Adipocyte (in vitro differentiated cells): Measurements from ENCODE around the gene DAPK1.

Experiments
- DNase-seq: peaks from one replicate; pipeline ENCODE4 v3.0.0-alpha.2; 2015; ENCODE audit warnings: low read depth
- H3K27me3 ChIP-seq: replicated peaks from 2 replicates; pipeline ENCODE4 v1.7.0; 2013; ENCODE audit warnings: mild to moderate bottlenecking, low read length, moderate library complexity; ENCODE audit not compliant: control insufficient read depth, insufficient read depth
- H3K36me3 ChIP-seq: 2 replicates; pipeline ENCODE4 v1.7.0; 2013; ENCODE audit warnings: low read length, mild to moderate bottlenecking, moderate library complexity; ENCODE audit not compliant: control insufficient read depth, insufficient read depth, severe bottlenecking
- H3K4me1 ChIP-seq: 2 replicates; pipeline ENCODE4 v1.7.0; 2013; ENCODE audit warnings: mild to moderate bottlenecking, low read length, moderate library complexity; ENCODE audit not compliant: control insufficient read depth, insufficient read depth
- H3K4me3 ChIP-seq: 2 replicates; pipeline ENCODE4 v1.7.0; 2013; ENCODE audit warnings: mild to moderate bottlenecking, low read length, moderate library complexity
- H3K9ac ChIP-seq: 2 replicates; pipeline ENCODE4 v1.7.0; 2013; ENCODE audit warnings: mild to moderate bottlenecking, low read length, moderate library complexity
- H3K9me3 ChIP-seq: 2 replicates; pipeline ENCODE4 v1.7.0; 2013; ENCODE audit warnings: mild to moderate bottlenecking, low read length, moderate library complexity; ENCODE audit not compliant: control insufficient read depth

DAPK1 gene

GRCh38 chr9:87620731-87621322 is 123.2 kb downstream of the DAPK1 start:
- H3K4me3 ChIP-seq, result no peak overlapping the region
- no peak for DNase-seq
- H3K27me3 ChIP-seq, result no peaks in the 10 kb centered on the region
- H3K9ac ChIP-seq, result no peak overlapping the region
- H3K4me1 ChIP-seq, result no peaks in the 10 kb centered on the region
- H3K9me3 ChIP-seq, result peaks cover 7% of the 10 kb centered on the region
- no peaks in the 10 kb centered on the region for H3K36me3 ChIP-seq

GRCh38 chr9:87622098-87622497 is 124.4 kb downstream of the DAPK1 start:
- H3K4me3 ChIP-seq, result no peak overlapping the region
- H3K4me1 ChIP-seq, result no peaks in the 10 kb centered on the region
- no peaks in the 10 kb centered on the region for H3K27me3 ChIP-seq
- no peak overlapping the region for H3K9ac ChIP-seq
- no peaks in the 10 kb centered on the region for H3K36me3 ChIP-seq
- H3K9me3 ChIP-seq, result peaks cover 7% of the 10 kb centered on the region
- DNase-seq, result no peak

- DNase-seq, result no peak
- H3K4me1 ChIP-seq, result no peaks in the 10 kb centered on the region
- H3K36me3 ChIP-seq, result no peaks in the 10 kb centered on the region
- H3K9ac ChIP-seq, result no peak overlapping the region
- H3K27me3 ChIP-seq, result no peaks in the 10 kb centered on the region
- H3K9me3 ChIP-seq, result peaks cover 7% of the 10 kb centered on the region
- H3K4me3 ChIP-seq, result no peak overlapping the region
Measured at GRCh38 chr9:87622923-87623322, 125.3 kb downstream of the DAPK1 start.

GRCh38 chr9:87628346-87628745 is 130.7 kb downstream of the DAPK1 start:
- no peak for DNase-seq
- H3K9me3 ChIP-seq, result peaks cover 7% of the 10 kb centered on the region
- no peak overlapping the region for H3K9ac ChIP-seq
- no peaks in the 10 kb centered on the region for H3K27me3 ChIP-seq
- no peak overlapping the region for H3K4me3 ChIP-seq
- no peaks in the 10 kb centered on the region for H3K4me1 ChIP-seq
- H3K36me3 ChIP-seq, result no peaks in the 10 kb centered on the region

GRCh38 chr9:87629104-87629503 is 131.4 kb downstream of the DAPK1 start:
- no peak for DNase-seq
- Histone ChIP-seq H3K36me3 (no peaks in the 10 kb centered on the region), H3K27me3 (no peaks in the 10 kb centered on the region)

GRCh38 chr9:87630266-87630665 is 132.6 kb downstream of the DAPK1 start:
- H3K9ac ChIP-seq, result no peak overlapping the region
- no peaks in the 10 kb centered on the region for H3K4me1 ChIP-seq
- no peak for DNase-seq
- no peak overlapping the region for H3K4me3 ChIP-seq
- H3K9me3 ChIP-seq, result no peaks in the 10 kb centered on the region
- H3K27me3 ChIP-seq, result no peaks in the 10 kb centered on the region
- no peaks in the 10 kb centered on the region for H3K36me3 ChIP-seq

More at GRCh38 chr9:87629104-87629503, 131.4 kb downstream of the DAPK1 start:
- Histone ChIP-seq H3K9me3 (peaks cover 4% of the 10 kb centered on the region), H3K9ac (no peak overlapping the region), H3K4me1 (no peaks in the 10 kb centered on the region), H3K4me3 (no peak overlapping the region)

- Histone ChIP-seq H3K9ac (no peak overlapping the region), H3K36me3 (no peaks in the 10 kb centered on the region)
Measured at GRCh38 chr9:87630846-87631245, 133.2 kb downstream of the DAPK1 start.

GRCh38 chr9:87635656-87636501 is 138.2 kb downstream of the DAPK1 start:
- no peak for DNase-seq
- H3K4me1 ChIP-seq, result peaks cover 13% of the 10 kb centered on the region
- no peaks in the 10 kb centered on the region for H3K36me3 ChIP-seq
- no peaks in the 10 kb centered on the region for H3K27me3 ChIP-seq
- H3K9ac ChIP-seq, result no peak overlapping the region
- no peak overlapping the region for H3K4me3 ChIP-seq
- H3K9me3 ChIP-seq, result no peaks in the 10 kb centered on the region

More at GRCh38 chr9:87630846-87631245, 133.2 kb downstream of the DAPK1 start:
- Histone ChIP-seq H3K4me1 (no peaks in the 10 kb centered on the region), H3K4me3 (no peak overlapping the region), H3K9me3 (no peaks in the 10 kb centered on the region), H3K27me3 (no peaks in the 10 kb centered on the region)
- DNase-seq, result no peak

GRCh38 chr9:87638292-87638691 is 140.6 kb downstream of the DAPK1 start:
- H3K27me3 ChIP-seq, result no peaks in the 10 kb centered on the region
- peaks cover 13% of the 10 kb centered on the region for H3K4me1 ChIP-seq
- H3K4me3 ChIP-seq, result no peak overlapping the region
- H3K36me3 ChIP-seq, result no peaks in the 10 kb centered on the region
- H3K9me3 ChIP-seq, result no peaks in the 10 kb centered on the region
- no peak overlapping the region for H3K9ac ChIP-seq
- DNase-seq, result no peak

- H3K4me1 ChIP-seq, result peaks cover 13% of the 10 kb centered on the region
- no peak for DNase-seq
- H3K9ac ChIP-seq, result no peak overlapping the region
- H3K36me3 ChIP-seq, result peaks cover 3% of the 10 kb centered on the region
- H3K9me3 ChIP-seq, result no peaks in the 10 kb centered on the region
- H3K4me3 ChIP-seq, result no peak overlapping the region
- no peaks in the 10 kb centered on the region for H3K27me3 ChIP-seq
Measured at GRCh38 chr9:87639949-87640348, 142.3 kb downstream of the DAPK1 start.

- Histone ChIP-seq H3K4me3 (no peak overlapping the region), H3K36me3 (peaks cover 3% of the 10 kb centered on the region), H3K9me3 (no peaks in the 10 kb centered on the region), H3K4me1 (peaks cover 13% of the 10 kb centered on the region), H3K9ac (no peak overlapping the region), H3K27me3 (no peaks in the 10 kb centered on the region)
- DNase-seq, result peak; percentile 85
Measured at GRCh38 chr9:87640385-87640795, 142.7 kb downstream of the DAPK1 start.
